GM12801 (cell line): ENCODE measurements around the gene FAM210B.

Source experiments
- CTCF ChIP-seq: IDR thresholded peaks from one replicate; pipeline ENCODE4 v1.5.1; 2011; ENCODE audit warnings: control low read depth; ENCODE audit not compliant: insufficient read length; ENCODE audit errors: extremely low read depth

FAM210B gene

GRCh38 chr20:56352345-56353055, 6.3 kb upstream of the FAM210B start:
- no peak for TF ChIP-seq CTCF

DNA sequence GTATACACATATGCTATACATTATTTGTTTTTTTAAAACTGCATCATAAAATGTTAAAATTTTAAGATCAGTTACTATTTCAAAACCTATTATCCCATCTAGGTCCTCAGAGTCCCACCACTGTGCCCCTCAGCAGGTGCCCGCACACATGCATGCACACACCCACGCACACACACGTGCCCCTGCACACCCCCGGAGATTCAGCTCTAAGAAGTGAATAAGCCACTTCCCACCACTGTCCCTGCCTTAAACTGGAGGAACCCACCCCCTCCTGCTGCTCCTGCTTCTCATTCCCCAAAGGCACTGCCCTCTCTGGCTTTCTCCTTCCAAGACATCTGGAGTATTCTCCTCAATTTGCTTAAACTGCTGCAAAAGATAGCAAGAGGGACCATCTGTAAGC, 5.4 kb upstream of the FAM210B start:
- TF ChIP-seq CTCF: no peak

- TF ChIP-seq CTCF: no peak
Measured at GRCh38 chr20:56358070-56358469, 704 bp upstream of the FAM210B start.

- no peak for TF ChIP-seq CTCF
Measured at GRCh38 chr20:56359212-56360132, 698 bp downstream of the FAM210B start.

DNA sequence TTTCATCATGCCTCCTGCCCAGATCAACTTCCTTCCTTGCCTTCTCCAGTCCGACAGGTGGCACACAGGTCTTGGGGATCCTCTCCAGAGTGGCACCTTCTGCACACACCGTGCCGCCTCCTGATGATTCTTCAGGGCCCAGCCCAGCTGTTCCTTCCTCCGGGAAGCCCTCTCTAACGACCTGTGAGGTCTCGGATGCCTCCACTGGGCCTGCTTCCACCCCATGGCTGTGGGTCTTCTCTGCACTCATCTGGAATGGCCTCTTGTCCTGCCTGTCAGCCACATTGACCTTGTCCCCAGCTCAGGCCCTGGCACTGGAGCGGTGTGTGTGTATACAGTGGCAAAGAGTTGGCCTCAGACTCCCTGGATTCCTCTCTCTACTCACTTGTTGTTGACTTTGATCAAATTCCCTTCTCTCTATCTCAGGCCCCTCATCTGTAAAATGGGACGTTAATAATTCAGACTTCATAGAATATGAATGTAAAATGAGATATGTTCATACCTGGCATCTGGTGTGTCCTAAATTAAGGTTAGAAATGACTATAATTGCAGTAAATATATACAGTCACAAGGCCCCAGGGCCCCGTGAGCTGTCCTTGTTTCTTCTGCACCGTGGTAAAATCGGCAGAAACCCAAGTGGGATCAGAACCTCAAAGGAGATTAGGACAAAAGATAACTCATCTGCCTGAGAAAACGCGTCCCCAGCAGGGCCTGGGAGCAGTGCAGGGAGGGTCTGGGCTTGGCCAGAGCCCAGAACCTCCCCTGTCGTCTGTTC, 1.5 kb downstream of the FAM210B start:
- TF ChIP-seq CTCF: no peak

GRCh38 chr20:56360908-56361205, 2.1 kb downstream of the FAM210B start:
- TF ChIP-seq CTCF: no peak

DNA sequence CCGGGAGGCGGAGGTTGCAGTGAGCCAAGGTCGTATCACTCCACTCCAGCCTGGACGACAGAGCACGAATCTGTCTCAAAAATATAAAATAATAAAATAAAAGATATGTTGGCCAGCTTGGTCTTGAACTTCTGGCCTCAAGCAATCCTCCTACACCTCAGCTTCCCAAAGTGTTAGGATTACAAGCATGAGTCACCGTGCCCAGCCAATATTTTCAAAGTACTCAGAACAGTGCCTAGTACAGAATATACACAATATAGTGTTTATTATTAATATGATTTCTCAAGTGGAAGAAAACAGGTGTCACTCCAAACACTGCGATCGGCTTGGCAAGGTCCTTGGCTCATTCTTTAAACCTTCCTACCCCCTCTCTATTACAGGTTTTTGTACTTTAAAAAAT, 3.1 kb downstream of the FAM210B start:
- no peak for TF ChIP-seq CTCF
